GM21528 (cell line): Measurements from ENCODE around the gene GDF11.
A peak's percentile ranks its signal among the peaks of the same experiment; 100 is the strongest.

Source experiments
- ATAC-seq: cut with Tn5 transposase; IDR thresholded peaks from one replicate; pipeline ENCODE4 v1.9.1; 2021; ENCODE audit warnings: mild to moderate bottlenecking, moderate library complexity; ENCODE audit not compliant: unreplicated experiment, low FRiP score

Gene GDF11

DNA sequence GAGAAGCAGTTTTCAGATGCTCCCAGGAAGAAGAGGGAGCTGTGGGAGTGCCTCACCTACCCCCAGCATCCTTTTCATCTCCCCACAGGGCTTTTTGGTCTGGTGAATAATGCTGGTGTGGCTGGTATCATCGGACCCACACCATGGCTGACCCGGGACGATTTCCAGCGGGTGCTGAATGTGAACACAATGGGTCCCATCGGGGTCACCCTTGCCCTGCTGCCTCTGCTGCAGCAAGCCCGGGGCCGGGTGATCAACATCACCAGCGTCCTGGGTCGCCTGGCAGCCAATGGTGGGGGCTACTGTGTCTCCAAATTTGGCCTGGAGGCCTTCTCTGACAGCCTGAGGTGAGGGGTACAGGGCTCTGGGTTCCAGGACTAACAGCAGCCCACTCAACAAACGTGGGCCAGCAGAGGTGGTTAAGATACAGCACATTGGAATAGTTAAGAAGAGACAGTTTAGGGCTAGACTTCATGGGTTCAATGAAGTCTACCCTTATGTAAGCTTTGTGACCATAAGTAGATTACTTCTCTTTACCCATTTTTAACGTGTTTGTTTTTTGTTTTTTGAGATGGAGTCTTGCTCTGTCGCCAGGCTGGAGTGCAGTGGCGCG is 21.2 kb upstream of the GDF11 start:
- ATAC-seq, result no peak

GRCh38 chr12:55722948-55723347 is 20.0 kb upstream of the GDF11 start:
- no peak for ATAC-seq

- no peak for ATAC-seq
Measured at GRCh38 chr12:55723516-55724225, 19.3 kb upstream of the GDF11 start.

- no peak for ATAC-seq
Measured at GRCh38 chr12:55724226-55724939, 18.5 kb upstream of the GDF11 start.

- ATAC-seq, result no peak
Measured at GRCh38 chr12:55724940-55725309, 18.0 kb upstream of the GDF11 start.

GRCh38 chr12:55725556-55725955 is 17.4 kb upstream of the GDF11 start:
- no peak for ATAC-seq

DNA sequence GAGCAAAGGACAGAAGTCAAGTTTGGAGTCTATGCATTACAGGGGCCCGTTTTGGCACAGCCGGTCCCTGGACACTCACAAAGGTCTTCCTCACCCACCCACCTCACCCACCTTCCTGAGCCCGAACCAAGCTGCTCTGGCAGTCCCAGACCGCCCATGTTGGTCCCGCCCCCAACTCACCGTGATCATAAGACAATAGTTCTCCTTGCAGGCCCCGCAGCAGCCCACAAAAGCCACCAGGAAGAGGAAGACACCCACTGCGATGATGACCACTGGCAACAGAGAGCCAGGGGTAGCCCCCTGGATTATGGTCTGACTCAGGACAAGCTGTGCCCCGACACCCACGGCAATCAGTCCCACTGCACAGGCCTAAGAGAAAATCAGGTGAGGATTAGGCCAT is 16.0 kb upstream of the GDF11 start:
- no peak for ATAC-seq

DNA sequence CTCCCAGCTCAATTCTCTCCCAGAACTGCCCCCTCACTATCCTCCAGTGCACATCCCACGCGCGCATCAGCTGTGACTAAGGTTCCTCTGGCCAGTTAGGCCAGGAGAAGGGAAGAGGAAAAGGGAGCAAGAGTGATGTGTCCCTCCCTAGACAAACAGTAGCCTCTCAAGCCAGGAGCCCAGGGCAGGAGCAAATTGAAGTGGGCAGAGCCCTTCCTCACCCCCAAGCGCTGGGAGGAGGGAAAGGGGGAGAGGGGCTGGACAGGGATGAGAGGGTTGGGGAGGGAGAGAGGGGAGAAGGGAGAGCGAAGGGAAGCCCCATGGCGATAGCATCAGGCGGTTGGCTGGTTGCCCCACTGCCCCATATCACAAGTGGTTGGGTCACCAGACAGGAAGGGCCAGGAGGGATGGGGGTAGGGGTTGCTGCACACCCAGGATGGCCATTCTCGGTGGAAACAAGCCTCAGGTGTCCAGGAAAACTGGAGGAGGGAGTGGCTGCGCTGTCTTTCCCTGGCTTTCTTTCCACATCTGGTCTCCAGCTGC is 15.2 kb upstream of the GDF11 start:
- no peak for ATAC-seq

DNA sequence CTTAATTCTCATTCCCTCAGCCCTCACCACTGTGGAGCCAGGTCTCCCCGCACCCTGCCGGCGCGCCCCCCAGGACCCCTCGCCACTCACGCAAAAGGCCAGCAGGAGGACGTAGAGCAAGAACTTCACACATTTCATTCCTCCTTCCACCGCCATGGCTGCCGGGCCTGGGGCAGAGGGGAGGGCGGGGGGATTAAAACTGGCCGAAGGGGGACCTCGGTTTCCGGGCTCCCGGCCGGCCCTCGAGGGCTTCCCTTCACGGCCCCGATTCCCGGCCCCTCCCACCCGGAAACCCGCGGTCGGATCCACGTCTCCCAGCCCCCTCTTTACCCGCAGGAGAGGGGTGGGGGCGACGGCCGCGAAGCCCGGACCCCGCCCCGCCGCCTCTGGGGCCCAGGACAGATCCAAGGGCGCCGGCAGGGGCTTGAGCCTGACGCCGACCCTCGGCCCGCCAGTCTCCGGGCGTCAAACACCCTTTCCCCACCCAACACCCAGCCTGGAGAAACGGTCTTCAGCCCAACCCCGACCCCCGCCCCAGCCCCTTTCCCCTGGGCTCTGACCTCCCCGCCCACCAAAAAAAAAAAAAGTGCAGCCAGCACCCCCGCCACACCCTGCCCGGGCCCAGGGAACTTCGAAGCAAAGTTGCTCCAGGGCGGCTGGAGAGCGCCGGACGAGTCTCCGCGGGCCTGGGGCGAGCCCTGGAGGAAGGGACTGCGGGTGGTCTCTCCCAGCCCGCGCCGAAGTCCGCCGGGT is 14.6 kb upstream of the GDF11 start:
- ATAC-seq, result peak; percentile 20

GRCh38 chr12:55728939-55729818 is 13.7 kb upstream of the GDF11 start, which contains the start of gene CD63:
CD63 (minus strand) TSS chr12:55729009; CDS start chr12:55728341, 668 bp downstream.
- ATAC-seq, result peak; percentile 72

- peak; percentile 53 for ATAC-seq
Measured at GRCh38 chr12:55729819-55730818, 12.8 kb upstream of the GDF11 start.

DNA sequence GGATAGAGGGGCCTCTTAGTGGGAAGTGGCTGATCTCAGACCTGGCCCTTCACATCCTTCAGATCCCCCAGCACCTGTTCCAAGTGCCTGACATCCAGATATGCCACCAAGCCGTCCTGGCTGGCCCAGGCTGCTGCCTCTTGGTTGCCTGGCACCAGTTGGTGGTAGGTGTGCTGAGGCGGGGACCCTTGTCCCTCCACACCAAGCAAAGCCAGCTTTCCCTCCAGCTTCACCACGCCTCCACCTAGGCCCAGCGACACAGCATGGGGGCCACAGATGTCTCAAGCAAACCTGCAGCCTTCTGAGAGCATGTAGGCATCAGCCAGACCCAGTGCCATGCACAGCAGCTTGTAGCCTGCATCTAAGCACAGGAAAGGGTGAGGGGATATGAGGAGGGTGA is 10.6 kb upstream of the GDF11 start:
- ATAC-seq, result no peak

DNA sequence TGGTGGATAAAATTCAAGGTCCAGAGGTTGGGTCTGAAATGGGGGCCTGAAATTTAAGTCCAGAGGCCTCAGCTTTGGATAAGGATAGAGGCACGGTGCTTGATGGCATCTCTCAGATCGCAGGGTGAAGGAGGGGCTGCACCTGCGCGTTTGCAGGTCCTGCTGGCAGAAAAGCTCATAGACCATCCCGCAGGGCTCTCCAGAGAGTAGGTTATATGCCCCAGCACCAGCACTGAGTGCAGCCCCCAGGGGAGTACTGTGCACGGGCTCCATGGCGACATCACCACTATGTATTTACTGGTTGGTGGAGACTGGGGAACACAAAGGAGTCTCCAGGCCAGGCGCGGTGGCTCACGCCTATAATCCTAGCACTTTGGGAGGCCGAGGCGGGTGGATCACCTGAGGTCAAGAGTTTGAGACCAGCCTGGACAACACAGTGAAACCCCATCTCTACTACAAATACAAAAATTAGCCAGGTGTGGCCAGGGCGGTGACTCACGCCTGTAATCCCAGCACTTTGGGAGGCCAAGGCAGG is 9.8 kb upstream of the GDF11 start:
- ATAC-seq, result no peak

DNA sequence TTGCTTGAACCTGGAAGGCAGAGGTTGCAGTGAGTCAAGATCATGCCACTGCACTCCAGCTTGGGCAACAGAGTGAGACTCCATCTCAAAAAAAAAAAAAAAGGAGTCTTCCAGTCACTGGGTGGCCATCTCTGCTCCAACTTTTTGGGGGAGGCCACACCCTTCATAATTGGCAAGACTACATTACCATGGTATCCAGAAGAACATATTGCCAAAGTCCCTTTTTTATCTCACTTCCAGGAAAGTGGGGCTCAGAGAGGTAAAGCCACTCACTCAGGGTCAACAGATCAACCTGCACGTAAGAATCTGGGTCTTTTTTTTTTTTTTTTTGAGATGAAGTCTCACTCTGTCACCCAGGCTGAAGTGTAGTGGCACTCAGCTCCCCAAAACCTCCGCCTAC is 9.1 kb upstream of the GDF11 start:
- ATAC-seq, result no peak

DNA sequence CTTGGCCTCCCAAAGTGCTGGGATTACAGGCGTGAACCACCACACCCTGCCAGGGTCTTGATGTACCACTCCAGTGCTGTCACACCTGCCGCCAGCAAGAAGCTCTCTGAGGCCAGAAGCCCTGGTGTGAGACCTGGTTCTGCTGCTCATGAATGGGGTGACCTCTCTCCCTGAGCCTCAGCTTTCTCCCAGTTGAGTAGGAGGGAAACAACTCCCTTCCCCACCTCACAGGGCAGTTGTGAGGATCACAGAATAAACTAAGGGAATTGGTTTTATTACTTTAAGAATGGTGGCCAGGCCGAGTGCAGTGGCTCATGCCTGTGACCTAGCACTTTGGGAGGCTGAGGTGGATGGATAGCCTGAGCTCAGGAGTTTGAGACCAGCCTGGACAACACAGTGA is 8.3 kb upstream of the GDF11 start:
- ATAC-seq, result no peak

DNA sequence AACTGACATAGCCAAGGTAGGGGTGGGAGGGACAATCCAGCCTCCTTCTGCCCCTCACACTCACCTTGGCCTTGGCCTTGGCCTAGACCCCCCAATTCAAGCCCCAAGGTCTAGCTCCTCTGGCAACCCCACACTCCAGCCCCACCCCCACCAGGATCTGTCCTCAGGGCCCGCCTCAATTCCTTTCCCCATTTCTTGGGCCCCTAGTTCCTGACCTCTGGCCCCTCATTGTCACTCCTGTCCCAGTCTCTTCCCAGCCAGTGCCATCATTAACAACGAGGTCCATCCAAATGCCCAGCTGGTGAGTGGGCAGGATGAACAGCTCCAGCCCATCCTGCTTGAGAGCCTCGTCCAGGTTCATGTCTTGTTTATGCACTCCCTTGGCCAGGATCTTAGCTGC is 6.8 kb upstream of the GDF11 start:
- no peak for ATAC-seq

DNA sequence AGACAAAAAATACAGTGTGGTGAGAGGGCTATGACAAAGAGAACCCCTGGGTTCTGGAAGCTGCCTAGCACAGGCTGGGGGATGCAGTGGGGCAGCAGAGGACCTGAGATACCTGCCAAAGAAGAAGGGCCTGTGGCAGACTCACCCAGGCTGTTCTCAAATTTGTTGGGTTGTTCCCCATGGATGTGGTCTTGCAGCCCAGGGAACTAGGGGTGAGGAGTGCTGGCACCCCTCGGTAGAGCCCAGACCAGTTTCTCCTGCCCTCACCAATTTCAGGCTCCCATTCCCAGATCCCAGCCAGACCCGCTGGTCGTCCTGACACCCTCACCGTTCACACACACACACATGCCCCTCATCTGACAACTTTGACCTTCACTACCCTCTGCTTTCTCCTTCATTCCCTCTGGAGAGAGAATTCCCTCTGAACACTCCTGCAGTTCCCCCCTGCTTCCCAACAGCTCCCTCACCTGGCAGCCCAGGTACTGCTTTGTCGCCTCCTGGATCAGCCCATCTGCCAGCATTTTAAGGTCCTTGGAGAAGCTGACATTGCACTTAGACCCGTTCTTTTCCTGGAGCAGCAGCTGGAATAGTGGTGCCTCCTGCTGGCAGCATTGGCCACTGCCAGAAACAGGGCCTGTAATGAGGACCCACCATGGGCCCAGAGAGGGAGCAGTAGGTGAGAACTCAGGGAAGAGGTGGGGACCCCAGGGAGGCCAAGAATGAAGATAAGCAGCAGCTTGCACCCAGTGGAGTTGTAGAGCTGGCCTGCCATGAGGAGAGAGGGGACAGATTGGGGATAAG is 5.9 kb upstream of the GDF11 start:
- ATAC-seq, result no peak
